ENCODE data around the gene MAP4K2. TPM values are rescaled to one million over a fixed set of nuclear protein-coding genes. Genes with fewer than 3 reads are reported as not detected.
A peak's percentile ranks its signal among the peaks of the same experiment; 100 is the strongest.

The MAP4K2 gene
- total and polyA plus RNA-seq, 7 experiments from 2014 or later, result 40.7 to 130 (median 76.1) TPM

- CTCF ChIA-PET, result interaction anchor here (0.5 to 19.1 kb wide), 6 partner anchors 9 to 204 kb away, joined by 4 to 305 read pairs (median 8); partner anchors contain the start of gene RASGRP2
Measured at GRCh38 chr11:64762277-64762673, 40.7 kb downstream of the MAP4K2 start.

GRCh38 chr11:64760759-64761420 lies 42.1 kb downstream of the MAP4K2 start:
- POLR2A ChIA-PET, result interaction anchor here (0.6 to 39.7 kb wide), 7 partner anchors 4 to 430 kb away, joined by 3 to 1956 read pairs (median 4); partner anchors contain the start of genes PYGM, RASGRP2 and SF1
- H3K4me1 Mint-ChIP-seq, result peaks cover 51 to 82% (median 69%) of the 10 kb centered on the region in 7 donors
- intact Hi-C loops (cut with micrococcal nuclease), result no loop called here
- no peak for ATAC-seq
- Histone ChIP-seq H3K27ac (ENCODE audit: low read depth, low read length) (peak overlapping the region; percentile 49), H3K9me3 (ENCODE audit: control insufficient read depth in 2 of 3, low read length in 3 of 3) (no peaks in the 10 kb centered on the region), H3K36me3 (ENCODE audit: control insufficient read depth in 2 of 3, insufficient read depth in 3 of 3, low read length in 3 of 3) (peaks cover 4 to 27% (median 6%) of the 10 kb centered on the region in 3 experiments), H3K27me3 (ENCODE audit: control insufficient read depth in 2 of 2, insufficient read depth in 2 of 2, low read length in 2 of 2) (no peaks in the 10 kb centered on the region), H3K4me1 (ENCODE audit: control insufficient read depth in 2 of 2, insufficient read depth in 2 of 2, low read length in 2 of 2) (peaks cover 56 to 75% of the 10 kb centered on the region in 2 donors), H3K4me3 (ENCODE audit: low read length) (no peak overlapping the region)
- H3K27me3 Mint-ChIP-seq, result no peaks in the 10 kb centered on the region
- peaks cover 16 to 32% (median 23%) of the 10 kb centered on the region in 5 donors for H3K36me3 Mint-ChIP-seq
- H3K9me3 Mint-ChIP-seq, result peaks cover 0 to 9% (median 0%) of the 10 kb centered on the region in 11 donors
- H3K4me3 Mint-ChIP-seq, result peak overlapping the region; percentile 54 to 96 (median 75)
- CTCF ChIA-PET, result interaction anchor here (0.7 to 19.1 kb wide), 5 partner anchors 14 to 555 kb away, joined by 4 to 305 read pairs (median 7); partner anchors contain the start of genes RASGRP2 and SF1
- peak overlapping the region; percentile 86 to 95 (median 92) for H3K27ac Mint-ChIP-seq
- DNase-seq, result peak in 3 of 9 donors; percentile 28 to 46 (median 39)

More at GRCh38 chr11:64762277-64762673, 40.7 kb downstream of the MAP4K2 start:
- intact Hi-C loops (cut with micrococcal nuclease), result no loop called here
- Histone ChIP-seq H3K4me1 (ENCODE audit: control insufficient read depth in 2 of 2, insufficient read depth in 2 of 2, low read length in 2 of 2) (peaks cover 60 to 85% of the 10 kb centered on the region in 2 donors), H3K27ac (ENCODE audit: low read depth, low read length) (peak overlapping the region; percentile 60), H3K27me3 (ENCODE audit: control insufficient read depth in 2 of 2, insufficient read depth in 2 of 2, low read length in 2 of 2) (no peaks in the 10 kb centered on the region), H3K9me3 (ENCODE audit: control insufficient read depth in 2 of 3, low read length in 3 of 3) (no peaks in the 10 kb centered on the region), H3K4me3 (ENCODE audit: low read length) (no peak overlapping the region), H3K36me3 (ENCODE audit: control insufficient read depth in 2 of 3, insufficient read depth in 3 of 3, low read length in 3 of 3) (peaks cover 8 to 38% (median 13%) of the 10 kb centered on the region in 3 experiments)
- H3K9me3 Mint-ChIP-seq, result peaks cover 0 to 9% (median 0%) of the 10 kb centered on the region in 11 donors
- DNase-seq (peak in 1 of 9 donors; percentile 13), ATAC-seq (no peak)
- no peaks in the 10 kb centered on the region for H3K27me3 Mint-ChIP-seq
- peak overlapping the region; percentile 59 to 96 (median 84) for H3K4me3 Mint-ChIP-seq
- H3K4me1 Mint-ChIP-seq, result peaks cover 56 to 92% (median 79%) of the 10 kb centered on the region in 7 donors
- POLR2A ChIA-PET, result interaction anchor here (0.6 to 39.7 kb wide), 5 partner anchors 3 to 736 kb away, joined by 3 to 1956 read pairs (median 7); partner anchors contain the start of genes MALAT1, PYGM, RASGRP2 and SF1
- peaks cover 16 to 40% (median 33%) of the 10 kb centered on the region in 5 donors for H3K36me3 Mint-ChIP-seq
- H3K27ac Mint-ChIP-seq, result peak overlapping the region; percentile 87 to 97 (median 92)

- POLR2A ChIA-PET, result interaction anchor here (0.6 to 39.7 kb wide), 7 partner anchors 5 to 430 kb away, joined by 3 to 1956 read pairs (median 4); partner anchors contain the start of genes PYGM, RASGRP2 and SF1
- peaks cover 0 to 20% (median 4%) of the 10 kb centered on the region in 3 experiments for H3K36me3 ChIP-seq (ENCODE audit: control insufficient read depth in 2 of 3, insufficient read depth in 3 of 3, low read length in 3 of 3)
- peaks cover 51 to 70% of the 10 kb centered on the region in 2 donors for H3K4me1 ChIP-seq (ENCODE audit: control insufficient read depth in 2 of 2, insufficient read depth in 2 of 2, low read length in 2 of 2)
- Mint-ChIP-seq H3K9me3 (peaks cover 0 to 9% (median 0%) of the 10 kb centered on the region in 11 donors), H3K4me1 (peaks cover 44 to 74% (median 62%) of the 10 kb centered on the region in 7 donors), H3K36me3 (peaks cover 12 to 25% (median 16%) of the 10 kb centered on the region in 5 donors), H3K27ac (peak within 1 kb of the TSS; percentile 86 to 95 (median 92)), H3K4me3 (peak within 1 kb of the TSS; percentile 54 to 96 (median 75)), H3K27me3 (no peaks in the 10 kb centered on the region)
- no peaks in the 10 kb centered on the region for H3K27me3 ChIP-seq (ENCODE audit: control insufficient read depth in 2 of 2, insufficient read depth in 2 of 2, low read length in 2 of 2)
- ATAC-seq, result no peak
- peak within 1 kb of the TSS; percentile 49 for H3K27ac ChIP-seq (ENCODE audit: low read depth, low read length)
- H3K9me3 ChIP-seq (ENCODE audit: control insufficient read depth in 2 of 3, low read length in 3 of 3), result no peaks in the 10 kb centered on the region
- intact Hi-C loops (cut with micrococcal nuclease), result no loop called here
- CTCF ChIA-PET, result interaction anchor here (0.9 to 19.1 kb wide), 6 partner anchors 8 to 556 kb away, joined by 3 to 305 read pairs (median 6); partner anchors contain the start of genes RASGRP2 and SF1
- H3K4me3 ChIP-seq (ENCODE audit: low read length), result no peak within 1 kb of the TSS
- DNase-seq, result peak in 1 of 9 donors; percentile 24
Measured at GRCh38 chr11:64759722-64760719, 43.0 kb downstream of the MAP4K2 start, which contains the start of gene PYGM. Gene PYGM (minus strand): TSS chr11:64759974. CDS start chr11:64759898, 76 bp downstream.

- Histone ChIP-seq H3K36me3 (ENCODE audit: control insufficient read depth in 2 of 3, insufficient read depth in 3 of 3, low read length in 3 of 3) (peaks cover 0 to 19% (median 0%) of the 10 kb centered on the region in 3 experiments), H3K9me3 (ENCODE audit: control insufficient read depth in 2 of 3, low read length in 3 of 3) (no peaks in the 10 kb centered on the region), H3K4me1 (ENCODE audit: control insufficient read depth in 2 of 2, insufficient read depth in 2 of 2, low read length in 2 of 2) (peaks cover 43 to 64% of the 10 kb centered on the region in 2 donors), H3K27ac (ENCODE audit: low read depth, low read length) (peak overlapping the region; percentile 11), H3K27me3 (ENCODE audit: control insufficient read depth in 2 of 2, insufficient read depth in 2 of 2, low read length in 2 of 2) (no peaks in the 10 kb centered on the region), H3K4me3 (ENCODE audit: low read length) (no peak overlapping the region)
- peak in 1 of 9 donors; percentile 24 for DNase-seq
- no peak for ATAC-seq
- H3K9me3 Mint-ChIP-seq, result peaks cover 0 to 6% (median 0%) of the 10 kb centered on the region in 11 donors
- peak overlapping the region in 5 of 10 donors; percentile 41 to 96 (median 54) for H3K4me3 Mint-ChIP-seq
- H3K4me1 Mint-ChIP-seq, result peaks cover 36 to 66% (median 54%) of the 10 kb centered on the region in 7 donors
- H3K36me3 Mint-ChIP-seq, result peaks cover 5 to 17% (median 8%) of the 10 kb centered on the region in 5 donors
- ChIA-PET POLR2A (interaction anchor here (1.2 to 39.7 kb wide), 3 partner anchors 6 to 89 kb away, joined by 3 to 1956 read pairs (median 1956); partner anchors contain the start of genes PYGM, RASGRP2 and SF1), CTCF (interaction anchor here (0.9 to 19.1 kb wide), 3 partner anchors 9 to 25 kb away, joined by 3 to 305 read pairs (median 3); partner anchors contain the start of gene RASGRP2)
- intact Hi-C loops (cut with micrococcal nuclease), result no loop called here
- no peaks in the 10 kb centered on the region for H3K27me3 Mint-ChIP-seq
- H3K27ac Mint-ChIP-seq, result peak overlapping the region; percentile 18 to 94 (median 87)
Measured at GRCh38 chr11:64759131-64759721, 43.8 kb downstream of the MAP4K2 start.

GRCh38 chr11:64758330-64759079 lies 44.5 kb downstream of the MAP4K2 start:
- no peak for ATAC-seq
- CTCF ChIA-PET, result interaction anchor here (19.1 kb wide), 1 partner anchor 11 kb away, joined by 305 read pairs; the partner anchor contains the start of gene RASGRP2
- H3K4me1 ChIP-seq (ENCODE audit: control insufficient read depth in 2 of 2, insufficient read depth in 2 of 2, low read length in 2 of 2), result peaks cover 36 to 57% of the 10 kb centered on the region in 2 donors

More at GRCh38 chr11:64758330-64759079, 44.5 kb downstream of the MAP4K2 start:
- Histone ChIP-seq H3K27me3 (ENCODE audit: control insufficient read depth in 2 of 2, insufficient read depth in 2 of 2, low read length in 2 of 2) (no peaks in the 10 kb centered on the region), H3K9me3 (ENCODE audit: control insufficient read depth in 2 of 3, low read length in 3 of 3) (no peaks in the 10 kb centered on the region), H3K4me3 (ENCODE audit: low read length) (no peak overlapping the region), H3K36me3 (ENCODE audit: control insufficient read depth in 2 of 3, insufficient read depth in 3 of 3, low read length in 3 of 3) (peaks cover 0 to 24% (median 0%) of the 10 kb centered on the region in 3 experiments), H3K27ac (ENCODE audit: low read depth, low read length) (peak overlapping the region; percentile 11)
- peak in 1 of 9 donors; percentile 21 for DNase-seq
- intact Hi-C loops (cut with micrococcal nuclease), result no loop called here
- Mint-ChIP-seq H3K9me3 (peaks cover 0 to 6% (median 0%) of the 10 kb centered on the region in 11 donors), H3K27ac (peak overlapping the region in 8 of 9 donors; percentile 18 to 90 (median 66)), H3K4me1 (peaks cover 33 to 59% (median 47%) of the 10 kb centered on the region in 7 donors), H3K27me3 (no peaks in the 10 kb centered on the region), H3K36me3 (peaks cover 4 to 13% (median 7%) of the 10 kb centered on the region in 5 donors), H3K4me3 (peak overlapping the region in 1 of 10 donors; percentile 41)
- POLR2A ChIA-PET, result interaction anchor here (0.6 to 39.7 kb wide), 5 partner anchors 6 to 112 kb away, joined by 3 to 1956 read pairs (median 4); partner anchors contain the start of genes PYGM, RASGRP2 and SF1

Data from naive thymus-derived CD4-positive, alpha-beta T cell (primary cell).